Esophagus squamous epithelium (tissue), 5 donors: ENCODE results near the gene COL26A1. TPM values are rescaled to one million over a fixed set of nuclear protein-coding genes. Genes with fewer than 3 reads are reported as not detected.

Experiments used
- DNase-seq: peaks from one replicate; lab custom pipeline; 2025; lab: John Stamatoyannopoulos, UW
- H3K27ac ChIP-seq, 4 donors: fragments of 200-600 bp; sonication (generic); one replicate each; pipeline ENCODE4 v1.5.1; 2016 to 2019; ENCODE audit warnings: mild to moderate bottlenecking in 1 of 4
- H3K27me3 ChIP-seq, 4 donors: fragments of 200-600 bp; sonication (generic); 1 replicate in 3 of 4; 2 replicates in 1 of 4; pipeline versions ENCODE4 v1.5.1 to v1.6.0; 2017 to 2021; ENCODE audit warnings: antibody characterized with exemption in 1 of 4
- H3K36me3 ChIP-seq, 3 donors: fragments of 200-600 bp; sonication (generic); one replicate each; pipeline ENCODE4 v1.5.1; 2016 to 2019
- H3K4me1 ChIP-seq, 3 donors: fragments of 200-600 bp; sonication (generic); one replicate each; pipeline ENCODE4 v1.5.1; 2017 to 2019
- H3K4me3 ChIP-seq, 4 donors: fragments of 200-600 bp; sonication (generic); 1 replicate in 3 of 4; 2 replicates in 1 of 4; pipeline ENCODE4 v1.5.1; 2016 to 2019; ENCODE audit warnings: mild to moderate bottlenecking in 2 of 4, moderate library complexity in 1 of 4
- H3K9me3 ChIP-seq, 3 donors: fragments of 200-600 bp; sonication (generic); one replicate each; pipeline ENCODE4 v1.5.1; 2016 to 2019
- CTCF ChIP-seq, 6 experiments: fragments of 450-650 bp in 4 of 6; fragments of 200-600 bp in 2 of 6; sonication (generic) in 2 of 6; IDR thresholded peaks; one replicate each; pipeline ENCODE4 v1.5.1; 2016 to 2019; ENCODE audit warnings: antibody characterized with exemption in 6 of 6, mild to moderate bottlenecking in 4 of 6, moderate library complexity in 4 of 6
- POLR2A ChIP-seq, 4 donors: fragments of 450-650 bp; IDR thresholded peaks; one replicate each; pipeline ENCODE4 v1.6.1; 2017; ENCODE audit warnings: antibody characterized with exemption in 4 of 4, mild to moderate bottlenecking in 4 of 4, moderate library complexity in 3 of 4
- WGBS, 2 donors: methylation state at CpG; one replicate each; pipeline ENCODE4 v1.1.5; 2018; 5-methylcytosine and 5-hydroxymethylcytosine counted together
- intact Hi-C: fragments of 100-400 bp; cut with DNase I; formaldehyde crosslinking; loops from one replicate; pipeline ENCODE4 v1.15.0; 2022
- total RNA-seq, 4 donors: library from RNA; depleted of rRNA; stranded (reverse); fragments of >200 nt; gene quantifications; one replicate each; pipeline ENCODE4 v1.1.0, GENCODE V29; 2016
- donor health status: DM: yes; HTN: yes; CAD: no.

The COL26A1 gene
- total RNA-seq, 4 donors from 2014 or later, result not detected

- intact Hi-C loops, result no loop called here
- H3K9me3 ChIP-seq, result no peaks in the 10 kb centered on the region
- WGBS, 2 donors, result 75 to 92% methylated on average over 5 to 8 of the region's 12 CpGs
- no peaks in the 10 kb centered on the region for H3K36me3 ChIP-seq
- DNase-seq, result no peak
- H3K27me3 ChIP-seq, result peaks cover 0 to 36% (median 0%) of the 10 kb centered on the region in 4 donors
- TF ChIP-seq POLR2A (IDR thresholded peaks at IDR 0.05) (no peak), CTCF (IDR thresholded peaks at IDR 0.05) (no peak)
- no peak overlapping the region for H3K4me3 ChIP-seq
- H3K4me1 ChIP-seq, result no peaks in the 10 kb centered on the region
- no peak overlapping the region for H3K27ac ChIP-seq
Observed at GRCh38 chr7:101555269-101555920, 192.7 kb downstream of the COL26A1 start.

GRCh38 chr7:101555921-101556275, 193.2 kb downstream of the COL26A1 start:
- DNase-seq, result no peak
- Histone ChIP-seq H3K4me1 (no peaks in the 10 kb centered on the region), H3K4me3 (no peak overlapping the region), H3K36me3 (no peaks in the 10 kb centered on the region), H3K27ac (no peak overlapping the region), H3K27me3 (peaks cover 0 to 36% (median 0%) of the 10 kb centered on the region in 4 donors), H3K9me3 (no peaks in the 10 kb centered on the region)
- TF ChIP-seq POLR2A (IDR thresholded peaks at IDR 0.05) (no peak), CTCF (IDR thresholded peaks at IDR 0.05) (no peak)
- 87% methylated on average over 3 of the region's 3 CpGs; no CpG with 5 or more reads in 1 of the 2 donors for WGBS, 2 donors
- intact Hi-C loops, result no loop called here

- H3K27ac ChIP-seq, result no peak overlapping the region
- H3K4me3 ChIP-seq, result no peak overlapping the region
- H3K9me3 ChIP-seq, result no peaks in the 10 kb centered on the region
- TF ChIP-seq CTCF (IDR thresholded peaks at IDR 0.05) (no peak), POLR2A (IDR thresholded peaks at IDR 0.05) (no peak)
- no peaks in the 10 kb centered on the region for H3K4me1 ChIP-seq
- intact Hi-C loops, result no loop called here
- H3K27me3 ChIP-seq, result peaks cover 0 to 40% (median 0%) of the 10 kb centered on the region in 4 donors
- WGBS, 2 donors, result 61 to 73% methylated on average over 1 of the region's 1 CpG
- H3K36me3 ChIP-seq, result no peaks in the 10 kb centered on the region
- DNase-seq, result no peak
Observed at GRCh38 chr7:101556453-101556968, 193.8 kb downstream of the COL26A1 start.

GRCh38 chr7:101557421-101557820, 194.7 kb downstream of the COL26A1 start:
- intact Hi-C loops, result no loop called here
- no peaks in the 10 kb centered on the region for H3K9me3 ChIP-seq
- no peaks in the 10 kb centered on the region for H3K36me3 ChIP-seq
- H3K4me1 ChIP-seq, result no peaks in the 10 kb centered on the region
- H3K27me3 ChIP-seq, result peaks cover 0 to 48% (median 0%) of the 10 kb centered on the region in 4 donors
- TF ChIP-seq POLR2A (IDR thresholded peaks at IDR 0.05) (no peak), CTCF (IDR thresholded peaks at IDR 0.05) (no peak)
- 76% methylated on average over 8 of the region's 8 CpGs; no CpG with 5 or more reads in 1 of the 2 donors for WGBS, 2 donors
- H3K4me3 ChIP-seq, result no peak overlapping the region
- H3K27ac ChIP-seq, result no peak overlapping the region
- no peak for DNase-seq

GRCh38 chr7:101557978-101558741, 195.5 kb downstream of the COL26A1 start:
- Histone ChIP-seq H3K4me3 (no peak overlapping the region), H3K36me3 (no peaks in the 10 kb centered on the region), H3K27me3 (peaks cover 0 to 50% (median 0%) of the 10 kb centered on the region in 4 donors), H3K27ac (no peak overlapping the region), H3K9me3 (no peaks in the 10 kb centered on the region), H3K4me1 (no peaks in the 10 kb centered on the region)
- WGBS, 2 donors, result 38 to 87% methylated on average over 1 to 3 of the region's 9 CpGs
- intact Hi-C loops, result no loop called here
- TF ChIP-seq POLR2A (IDR thresholded peaks at IDR 0.05) (no peak), CTCF (IDR thresholded peaks at IDR 0.05) (no peak)
- no peak for DNase-seq
